Left ventricle myocardium inferior (tissue), 1 donor: ENCODE measurements around the gene LINGO1. TPM values are rescaled to one million over a fixed set of nuclear protein-coding genes. Genes with fewer than 3 reads are reported as not detected.

Experiments used
- DNase-seq: peaks from one replicate; pipeline ENCODE4 v3.0.0-alpha.2; 2020
- H3K27ac ChIP-seq: fragments of 200-600 bp; replicated peaks from 2 replicates; pipeline ENCODE4 v1.8.0; 2021
- H3K27me3 ChIP-seq: fragments of 200-600 bp; 2 replicates; pipeline ENCODE4 v1.8.0; 2021; ENCODE audit warnings: low read depth
- H3K36me3 ChIP-seq: fragments of 200-600 bp; 2 replicates; pipeline ENCODE4 v1.8.0; 2021
- H3K4me1 ChIP-seq: fragments of 200-600 bp; 2 replicates; pipeline ENCODE4 v1.8.0; 2021
- H3K4me3 ChIP-seq: fragments of 200-600 bp; 2 replicates; pipeline ENCODE4 v1.8.0; 2021; ENCODE audit warnings: mild to moderate bottlenecking, moderate library complexity
- H3K9me3 ChIP-seq: fragments of 200-600 bp; replicated peaks from 2 replicates; pipeline ENCODE4 v1.8.0; 2021
- CTCF ChIP-seq: fragments of 200-600 bp; IDR thresholded peaks from 2 replicates; pipeline ENCODE4 v1.8.0; 2021; ENCODE audit warnings: antibody characterized with exemption, mild to moderate bottlenecking, borderline replicate concordance
- intact Hi-C: fragments of 100-400 bp; cut with micrococcal nuclease; formaldehyde crosslinking; loops from one replicate; pipeline ENCODE4 v1.11.0; 2022
- total RNA-seq: library from RNA; stranded (reverse); fragmentation: NEBNext Ultra II Directional; extraction: Animal tissue kit (Norgen Biotek cat#: 25700); gene quantifications from one replicate; pipeline ENCODE4 v1.2.1, GENCODE V29; 2021
- donor health status: DM: no; HTN: yes; CAD: no; lungs with severe emphysema.

Gene LINGO1
- total RNA-seq, 1 donor from 2014 or later: 0.96 TPM

- TF ChIP-seq CTCF: no peak
- H3K27me3 ChIP-seq: no peaks in the 10 kb centered on the region
- H3K4me1 ChIP-seq: peaks cover 15% of the 10 kb centered on the region
- H3K9me3 ChIP-seq: no peaks in the 10 kb centered on the region
- H3K4me3 ChIP-seq: no peak overlapping the region
- no peak overlapping the region for H3K27ac ChIP-seq
- intact Hi-C loops: no loop called here
- no peak for DNase-seq
- no peaks in the 10 kb centered on the region for H3K36me3 ChIP-seq
Observed at GRCh38 chr15:77576538-77576937, 56.2 kb downstream of the LINGO1 start.

- Histone ChIP-seq H3K4me1 (peaks cover 9% of the 10 kb centered on the region), H3K27me3 (no peaks in the 10 kb centered on the region), H3K9me3 (no peaks in the 10 kb centered on the region), H3K36me3 (no peaks in the 10 kb centered on the region), H3K27ac (no peak overlapping the region), H3K4me3 (no peak overlapping the region)
- intact Hi-C loops: no loop called here
- no peak for TF ChIP-seq CTCF
- DNase-seq: no peak
Observed at GRCh38 chr15:77575203-77575934, 57.3 kb downstream of the LINGO1 start.

GRCh38 chr15:77574521-77575202 lies 58.0 kb downstream of the LINGO1 start:
- Histone ChIP-seq H3K4me1 (peaks cover 10% of the 10 kb centered on the region), H3K36me3 (no peaks in the 10 kb centered on the region), H3K9me3 (no peaks in the 10 kb centered on the region), H3K4me3 (no peak overlapping the region), H3K27ac (no peak overlapping the region), H3K27me3 (no peaks in the 10 kb centered on the region)
- no peak for DNase-seq
- no peak for TF ChIP-seq CTCF
- intact Hi-C loops: no loop called here

- no peak for TF ChIP-seq CTCF
- no peak overlapping the region for H3K27ac ChIP-seq
- no peak overlapping the region for H3K4me3 ChIP-seq
- no peaks in the 10 kb centered on the region for H3K9me3 ChIP-seq
- DNase-seq: no peak
- intact Hi-C loops: no loop called here
- H3K4me1 ChIP-seq: peaks cover 16% of the 10 kb centered on the region
- H3K27me3 ChIP-seq: no peaks in the 10 kb centered on the region
- H3K36me3 ChIP-seq: no peaks in the 10 kb centered on the region
Observed at GRCh38 chr15:77573802-77574201, 58.9 kb downstream of the LINGO1 start.

GRCh38 chr15:77572186-77572585 lies 60.5 kb downstream of the LINGO1 start:
- Histone ChIP-seq H3K4me3 (no peak overlapping the region), H3K9me3 (no peaks in the 10 kb centered on the region), H3K4me1 (peaks cover 8% of the 10 kb centered on the region), H3K27ac (no peak overlapping the region), H3K27me3 (no peaks in the 10 kb centered on the region), H3K36me3 (no peaks in the 10 kb centered on the region)
- TF ChIP-seq CTCF: no peak
- intact Hi-C loops: no loop called here
- DNase-seq: no peak
